HepG2 (cell line): ENCODE results near the gene ZNF554. TPM values are rescaled to one million over a fixed set of nuclear protein-coding genes. Genes with fewer than 3 reads are reported as not detected.

Experiments used
- ERF ChIP-seq: IDR thresholded peaks from 2 replicates; pipeline ENCODE4 v1.6.1; 2018; ENCODE audit warnings: missing biosample characterization, missing genetic modification reagents
- HDAC6 ChIP-seq: fragments of 200-600 bp; sonication (generic); IDR thresholded peaks from 2 replicates; pipeline ENCODE4 v1.7.0; 2017; ENCODE audit warnings: mild to moderate bottlenecking, antibody characterized with exemption, low read length, low read depth
- HNRNPLL ChIP-seq: fragments of 200-400 bp; formaldehyde crosslinking; IDR thresholded peaks from 2 replicates; pipeline ENCODE4 v1.6.1; 2017; ENCODE audit warnings: mild to moderate bottlenecking, low read depth, low read length; ENCODE audit not compliant: poor library complexity, severe bottlenecking
- KLF9 ChIP-seq: IDR thresholded peaks from 2 replicates; pipeline ENCODE4 v1.6.1; 2016; ENCODE audit warnings: low read depth
- NFRKB ChIP-seq: fragments of 450-650 bp; IDR thresholded peaks from 2 replicates; pipeline ENCODE4 v1.6.1; 2017
- RFX5 ChIP-seq: IDR thresholded peaks from 2 replicates; pipeline ENCODE4 v1.6.1; 2011; ENCODE audit warnings: low read depth, low read length, improper control_type of control experiment
- SIN3A ChIP-seq: IDR thresholded peaks from 2 replicates; pipeline ENCODE4 v1.6.1; 2011; ENCODE audit warnings: low read depth, mild to moderate bottlenecking, control low read depth, low read length, borderline replicate concordance
- SRSF1 ChIP-seq: fragments of 200-400 bp; formaldehyde crosslinking; optimal IDR thresholded peaks from 2 replicates; pipeline ENCODE3; 2017; ENCODE audit warnings: mild to moderate bottlenecking, low read depth, low read length, moderate library complexity
- ZBTB20 ChIP-seq: sonication (generic); formaldehyde crosslinking; IDR thresholded peaks from 2 replicates; pipeline ENCODE4 v1.8.1; 2023; ENCODE audit warnings: missing genetic modification reagents, low read depth, mild to moderate bottlenecking, borderline replicate concordance
- ZBTB38 ChIP-seq: sonication (generic); formaldehyde crosslinking; IDR thresholded peaks from 2 replicates; pipeline ENCODE4 v1.5.1; 2020; ENCODE audit warnings: mild to moderate bottlenecking, missing genetic modification reagents
- ZFX ChIP-seq: sonication (generic); formaldehyde crosslinking; IDR thresholded peaks from 2 replicates; pipeline ENCODE4 v1.4.0; 2020; ENCODE audit warnings: mild to moderate bottlenecking, low read depth, missing genetic modification reagents, moderate library complexity
- ZNF331 ChIP-seq: sonication (generic); formaldehyde crosslinking; IDR thresholded peaks from 2 replicates; pipeline ENCODE4 v1.4.0; 2020; ENCODE audit warnings: missing genetic modification reagents
- ZNF431 ChIP-seq: sonication (generic); formaldehyde crosslinking; IDR thresholded peaks from 2 replicates; pipeline ENCODE4 v1.9.0; 2022; ENCODE audit warnings: missing genetic modification reagents, low read depth, mild to moderate bottlenecking, borderline replicate concordance
- ZNF510 ChIP-seq: sonication (generic); formaldehyde crosslinking; IDR thresholded peaks from 2 replicates; pipeline ENCODE4 v1.4.0; 2020; ENCODE audit warnings: low read depth, mild to moderate bottlenecking, missing genetic modification reagents
- ZNF550 ChIP-seq: sonication (generic); formaldehyde crosslinking; IDR thresholded peaks from 2 replicates; pipeline ENCODE4 v1.4.0; 2020; ENCODE audit warnings: mild to moderate bottlenecking, missing genetic modification reagents, borderline replicate concordance
- ZNF567 ChIP-seq: sonication (generic); formaldehyde crosslinking; IDR thresholded peaks from 2 replicates; pipeline ENCODE4 v1.8.1; 2023; ENCODE audit warnings: mild to moderate bottlenecking, missing genetic modification reagents, borderline replicate concordance
- ZNF569 ChIP-seq: sonication (generic); formaldehyde crosslinking; IDR thresholded peaks from 2 replicates; pipeline ENCODE4 v1.5.0; 2020; ENCODE audit warnings: mild to moderate bottlenecking, missing genetic modification reagents, moderate library complexity, borderline replicate concordance
- ZNF577 ChIP-seq: sonication (generic); formaldehyde crosslinking; IDR thresholded peaks from 2 replicates; pipeline ENCODE4 v1.4.0; 2020; ENCODE audit warnings: mild to moderate bottlenecking, low read depth, missing genetic modification reagents, borderline replicate concordance
- ZSCAN12 ChIP-seq: sonication (generic); formaldehyde crosslinking; IDR thresholded peaks from 2 replicates; pipeline ENCODE4 v1.9.0; 2021; ENCODE audit warnings: mild to moderate bottlenecking, missing genetic modification reagents
- polyA plus RNA-seq, 8 experiments: library from polyadenylated mRNA; depleted of rRNA in 3 of 8; stranded (reverse) in 7 of 8; unstranded in 1 of 8; fragments of >200 nt; fragmentation: Illumina TruSeq in 4 of 8; extraction: Trizol in 4 of 8; gene quantifications; 2 replicates each; pipeline versions ENCODE4 v1.2.1 to v1.2.3, GENCODE V29; 2011 to 2016; ENCODE audit warnings: low read depth in 4 of 8, missing spikeins in 1 of 8, mixed read lengths in 1 of 8; ENCODE audit not compliant: insufficient read depth in 1 of 8
- total RNA-seq, 5 experiments: library from RNA; depleted of rRNA; stranded (reverse); fragments of >200 nt; fragmentation: Illumina TruSeq; extraction: Trizol; gene quantifications; 2 replicates each; pipeline ENCODE4 v1.2.3, GENCODE V29; 2016; ENCODE audit warnings: low read depth in 1 of 5
- TF ChIP-seq, protein P1 (sequence below): sonication (generic); formaldehyde crosslinking; IDR thresholded peaks from 2 replicates; pipeline ENCODE4 v1.4.0; 2020; ENCODE audit warnings: missing genetic modification reagents
- TF ChIP-seq, protein P2 (sequence below): sonication (generic); formaldehyde crosslinking; IDR thresholded peaks from 2 replicates; pipeline ENCODE4 v1.4.0; 2020; ENCODE audit warnings: missing genetic modification reagents
- TF ChIP-seq, protein P3 (sequence below): sonication (generic); formaldehyde crosslinking; IDR thresholded peaks from 2 replicates; pipeline ENCODE4 v1.5.1; 2020; ENCODE audit warnings: missing genetic modification reagents, mild to moderate bottlenecking, borderline replicate concordance
- TF ChIP-seq, protein P4 (sequence below): sonication (generic); formaldehyde crosslinking; IDR thresholded peaks from 2 replicates; pipeline ENCODE4 v1.8.0; 2022; ENCODE audit warnings: missing genetic modification reagents, mild to moderate bottlenecking, borderline replicate concordance

The ZNF554 gene
- total and polyA plus RNA-seq, 2 of the 13 experiments (the other 11 are each of a cell fraction or from before 2014, with no cell fraction given): 2.2 to 2.7 TPM

DNA sequence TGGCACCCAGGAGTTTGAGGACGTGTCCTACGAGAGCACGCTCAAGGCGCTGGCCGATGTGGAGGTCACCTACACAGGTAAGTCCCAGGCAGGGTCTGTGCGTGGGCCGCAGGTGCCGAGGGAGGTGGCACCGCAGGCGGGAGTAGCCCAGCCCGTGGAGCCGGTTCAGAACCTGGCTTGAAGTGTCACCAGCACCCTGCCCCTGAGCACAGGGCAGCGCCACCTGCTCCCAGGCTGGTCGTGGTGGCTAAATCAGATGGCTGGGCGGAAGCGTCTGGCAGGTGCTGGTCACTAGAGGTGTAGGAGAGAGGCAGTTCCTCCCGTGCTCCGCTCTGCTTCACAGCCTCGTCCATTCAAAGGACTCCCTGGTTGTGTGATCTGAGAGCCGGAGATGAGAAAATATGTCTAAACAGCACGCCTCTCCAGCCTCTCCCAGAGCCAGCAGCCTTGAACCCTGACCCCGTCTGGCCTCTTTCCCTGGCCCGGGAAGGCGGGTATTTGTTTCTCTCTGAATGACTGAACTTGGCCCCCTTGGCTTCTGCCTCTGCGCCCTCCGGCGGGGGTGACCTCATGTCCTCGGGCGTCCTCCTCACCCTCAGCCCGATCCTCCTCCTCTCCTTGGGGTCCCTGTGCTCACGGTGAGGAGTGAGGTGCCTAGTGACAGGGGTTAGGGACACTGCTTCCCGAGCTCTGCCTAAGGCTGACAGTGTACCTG is 29.0 kb upstream of the ZNF554 start (continued):
- TF ChIP-seq SIN3A: peak; percentile 76; the same call in 1 of the 2 replicates
- TF ChIP-seq, protein P1, sequence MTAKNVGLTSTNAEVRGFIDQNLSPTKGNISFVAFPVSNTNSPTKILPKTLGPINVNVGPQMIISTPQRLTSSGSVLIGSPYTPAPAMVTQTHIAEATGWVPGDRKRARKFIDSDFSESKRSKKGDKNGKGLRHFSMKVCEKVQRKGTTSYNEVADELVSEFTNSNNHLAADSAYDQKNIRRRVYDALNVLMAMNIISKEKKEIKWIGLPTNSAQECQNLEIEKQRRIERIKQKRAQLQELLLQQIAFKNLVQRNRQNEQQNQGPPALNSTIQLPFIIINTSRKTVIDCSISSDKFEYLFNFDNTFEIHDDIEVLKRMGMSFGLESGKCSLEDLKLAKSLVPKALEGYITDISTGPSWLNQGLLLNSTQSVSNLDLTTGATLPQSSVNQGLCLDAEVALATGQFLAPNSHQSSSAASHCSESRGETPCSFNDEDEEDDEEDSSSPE (CRISPR knock-in tag): peak; percentile 70; the same call in 1 of the 2 replicates
- no peak for TF ChIP-seq ZNF567
- TF ChIP-seq, protein P2, sequence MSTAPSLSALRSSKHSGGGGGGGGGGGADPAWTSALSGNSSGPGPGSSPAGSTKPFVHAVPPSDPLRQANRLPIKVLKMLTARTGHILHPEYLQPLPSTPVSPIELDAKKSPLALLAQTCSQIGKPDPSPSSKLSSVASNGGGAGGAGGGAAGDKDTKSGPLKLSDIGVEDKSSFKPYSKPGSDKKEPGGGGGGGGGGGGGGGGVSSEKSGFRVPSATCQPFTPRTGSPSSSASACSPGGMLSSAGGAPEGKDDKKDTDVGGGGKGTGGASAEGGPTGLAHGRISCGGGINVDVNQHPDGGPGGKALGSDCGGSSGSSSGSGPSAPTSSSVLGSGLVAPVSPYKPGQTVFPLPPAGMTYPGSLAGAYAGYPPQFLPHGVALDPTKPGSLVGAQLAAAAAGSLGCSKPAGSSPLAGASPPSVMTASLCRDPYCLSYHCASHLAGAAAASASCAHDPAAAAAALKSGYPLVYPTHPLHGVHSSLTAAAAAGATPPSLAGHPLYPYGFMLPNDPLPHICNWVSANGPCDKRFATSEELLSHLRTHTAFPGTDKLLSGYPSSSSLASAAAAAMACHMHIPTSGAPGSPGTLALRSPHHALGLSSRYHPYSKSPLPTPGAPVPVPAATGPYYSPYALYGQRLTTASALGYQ (CRISPR knock-in tag): peak; percentile 83
- no peak for TF ChIP-seq ZNF550 (CRISPR knock-in tag)
- 0 out of 2 replicates have a peak, but pooled peaks have one; percentile 34 for TF ChIP-seq KLF9 (CRISPR knock-in tag)
- TF ChIP-seq ZNF510 (CRISPR knock-in tag): no peak
- no peak for TF ChIP-seq SRSF1
- no peak for TF ChIP-seq HNRNPLL
- no peak for TF ChIP-seq ZNF577
- TF ChIP-seq ZSCAN12: no peak
- TF ChIP-seq ZNF431 (CRISPR knock-in tag): no peak
- TF ChIP-seq, protein P3, sequence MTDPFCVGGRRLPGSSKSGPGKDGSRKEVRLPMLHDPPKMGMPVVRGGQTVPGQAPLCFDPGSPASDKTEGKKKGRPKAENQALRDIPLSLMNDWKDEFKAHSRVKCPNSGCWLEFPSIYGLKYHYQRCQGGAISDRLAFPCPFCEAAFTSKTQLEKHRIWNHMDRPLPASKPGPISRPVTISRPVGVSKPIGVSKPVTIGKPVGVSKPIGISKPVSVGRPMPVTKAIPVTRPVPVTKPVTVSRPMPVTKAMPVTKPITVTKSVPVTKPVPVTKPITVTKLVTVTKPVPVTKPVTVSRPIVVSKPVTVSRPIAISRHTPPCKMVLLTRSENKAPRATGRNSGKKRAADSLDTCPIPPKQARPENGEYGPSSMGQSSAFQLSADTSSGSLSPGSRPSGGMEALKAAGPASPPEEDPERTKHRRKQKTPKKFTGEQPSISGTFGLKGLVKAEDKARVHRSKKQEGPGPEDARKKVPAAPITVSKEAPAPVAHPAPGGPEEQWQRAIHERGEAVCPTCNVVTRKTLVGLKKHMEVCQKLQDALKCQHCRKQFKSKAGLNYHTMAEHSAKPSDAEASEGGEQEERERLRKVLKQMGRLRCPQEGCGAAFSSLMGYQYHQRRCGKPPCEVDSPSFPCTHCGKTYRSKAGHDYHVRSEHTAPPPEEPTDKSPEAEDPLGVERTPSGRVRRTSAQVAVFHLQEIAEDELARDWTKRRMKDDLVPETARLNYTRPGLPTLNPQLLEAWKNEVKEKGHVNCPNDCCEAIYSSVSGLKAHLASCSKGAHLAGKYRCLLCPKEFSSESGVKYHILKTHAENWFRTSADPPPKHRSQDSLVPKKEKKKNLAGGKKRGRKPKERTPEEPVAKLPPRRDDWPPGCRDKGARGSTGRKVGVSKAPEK: no peak
- TF ChIP-seq ZBTB38 (CRISPR knock-in tag): peak; percentile 92
- TF ChIP-seq NFRKB: no peak
- 0 out of 2 replicates have a peak, but pooled peaks have one; percentile 42 for TF ChIP-seq ZBTB20 (CRISPR knock-in tag)
- TF ChIP-seq, protein P4, sequence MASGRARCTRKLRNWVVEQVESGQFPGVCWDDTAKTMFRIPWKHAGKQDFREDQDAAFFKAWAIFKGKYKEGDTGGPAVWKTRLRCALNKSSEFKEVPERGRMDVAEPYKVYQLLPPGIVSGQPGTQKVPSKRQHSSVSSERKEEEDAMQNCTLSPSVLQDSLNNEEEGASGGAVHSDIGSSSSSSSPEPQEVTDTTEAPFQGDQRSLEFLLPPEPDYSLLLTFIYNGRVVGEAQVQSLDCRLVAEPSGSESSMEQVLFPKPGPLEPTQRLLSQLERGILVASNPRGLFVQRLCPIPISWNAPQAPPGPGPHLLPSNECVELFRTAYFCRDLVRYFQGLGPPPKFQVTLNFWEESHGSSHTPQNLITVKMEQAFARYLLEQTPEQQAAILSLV (CRISPR knock-in tag): 0 out of 2 replicates have a peak, but pooled peaks have one; percentile 63
- TF ChIP-seq ZNF569: no peak
- peak; percentile 80; the same call in 1 of the 2 replicates for TF ChIP-seq ERF
- TF ChIP-seq ZNF331 (CRISPR knock-in tag): peak; percentile 21; the same call in 1 of the 2 replicates
- TF ChIP-seq ZFX (CRISPR knock-in tag): peak; percentile 50; the same call in 1 of the 2 replicates
- no peak for TF ChIP-seq HDAC6
- TF ChIP-seq RFX5: no peak
